Activated CD8-positive, alpha-beta memory T cell treated with anti-CD3 and anti-CD28 coated beads, Interleukin-2, amount 50 U/mL, for 24 hours (primary cell): ENCODE data around the gene RBM39.

Source experiments
- DNase-seq: peaks from one replicate; pipeline ENCODE4 v3.0.0-alpha.2; 2020; ENCODE audit errors: extremely low read depth

RBM39 gene

DNA sequence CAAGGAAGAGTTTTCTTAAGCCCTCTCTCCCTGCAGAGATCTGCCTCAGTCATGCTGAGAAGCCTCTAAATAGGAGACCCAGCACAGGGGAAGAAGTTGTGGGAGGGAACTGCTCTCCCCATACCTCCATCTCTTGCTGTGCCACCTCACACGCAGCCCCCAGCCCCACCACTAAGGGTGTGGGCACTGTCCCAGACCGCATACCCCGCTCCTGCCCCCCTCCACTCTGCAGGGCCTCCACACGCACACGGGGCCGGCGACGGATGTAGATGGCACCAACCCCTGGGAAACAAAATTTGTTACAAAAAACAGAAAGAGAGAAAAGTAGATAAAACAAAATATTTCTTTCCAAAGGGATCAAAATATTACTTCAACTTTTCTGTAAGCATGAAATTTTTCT is 67.1 kb downstream of the RBM39 start:
- DNase-seq, result no peak

DNA sequence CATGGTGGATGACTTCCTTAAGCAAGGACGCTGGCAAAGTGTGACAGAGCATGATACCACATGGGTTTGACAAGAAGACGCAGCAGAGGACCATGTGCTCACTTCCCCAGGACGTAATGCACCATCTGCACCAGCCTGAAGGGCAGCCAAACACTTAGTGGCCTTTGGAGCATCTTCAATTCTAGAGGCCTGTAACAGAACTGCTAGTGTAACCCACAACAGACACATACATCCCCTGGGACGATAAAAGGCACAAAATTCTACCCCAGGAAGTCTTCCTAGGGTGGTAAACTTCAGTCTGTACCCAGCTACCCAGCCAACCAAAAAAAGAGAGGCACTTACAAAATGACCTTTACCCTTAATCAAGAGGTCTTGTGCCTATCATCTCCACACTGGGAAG is 68.2 kb downstream of the RBM39 start:
- DNase-seq, result no peak

DNA sequence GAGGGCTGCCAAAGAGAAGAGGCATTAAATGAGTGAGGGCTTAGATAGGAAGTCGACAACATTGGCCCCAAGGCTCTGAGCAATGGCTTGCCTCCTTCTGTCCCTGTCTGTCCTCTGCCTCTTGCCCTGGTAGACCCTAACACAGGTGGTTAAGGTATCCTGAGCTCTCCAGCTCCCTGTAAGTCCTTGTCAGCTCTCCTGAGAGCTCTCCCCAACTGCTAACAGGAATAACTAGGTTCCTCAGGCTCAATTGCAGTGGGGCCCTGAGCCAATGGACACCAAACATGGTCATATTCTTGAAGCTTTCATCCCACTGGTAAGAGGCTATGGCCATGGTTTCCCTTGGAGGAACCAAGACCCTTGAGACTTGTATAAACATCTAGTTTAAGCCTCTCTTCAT is 72.4 kb downstream of the RBM39 start:
- no peak for DNase-seq

DNA sequence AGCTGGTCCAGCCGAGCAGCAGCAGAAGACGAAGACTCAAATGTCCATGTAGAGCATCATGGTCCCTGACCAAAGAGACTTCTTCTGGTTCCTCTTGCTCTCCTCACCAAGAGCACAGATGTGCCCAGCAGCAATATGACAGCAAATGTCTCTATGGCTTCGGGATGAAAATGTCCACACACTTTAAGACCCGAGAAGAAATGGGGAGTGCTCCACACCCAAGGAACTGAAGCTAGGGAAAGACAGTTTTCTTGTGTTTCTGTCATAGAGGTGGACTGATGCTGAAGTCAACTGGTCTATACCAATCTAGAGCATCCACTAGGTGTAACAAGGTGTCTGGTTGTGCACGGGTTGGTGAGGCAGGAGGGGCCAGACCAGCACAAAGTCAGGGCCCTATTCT is 72.8 kb downstream of the RBM39 start:
- DNase-seq, result no peak

DNA sequence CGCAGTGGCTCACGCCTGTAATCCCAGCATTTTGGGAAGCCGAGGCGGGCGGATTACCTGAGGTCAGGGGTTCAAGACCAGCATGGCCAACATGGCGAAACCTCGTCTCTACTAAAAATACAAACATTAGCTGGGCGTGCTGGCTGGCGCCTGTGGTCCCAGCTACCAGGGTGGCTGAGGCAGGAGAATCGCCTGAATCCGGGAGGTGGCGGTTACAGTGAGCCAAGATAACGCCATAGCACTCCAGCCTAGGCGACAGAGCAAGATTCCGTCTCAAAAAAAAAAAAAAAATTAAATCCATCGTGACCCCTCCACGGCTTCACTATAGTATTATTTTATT is 76.1 kb downstream of the RBM39 start:
- DNase-seq, result no peak

DNA sequence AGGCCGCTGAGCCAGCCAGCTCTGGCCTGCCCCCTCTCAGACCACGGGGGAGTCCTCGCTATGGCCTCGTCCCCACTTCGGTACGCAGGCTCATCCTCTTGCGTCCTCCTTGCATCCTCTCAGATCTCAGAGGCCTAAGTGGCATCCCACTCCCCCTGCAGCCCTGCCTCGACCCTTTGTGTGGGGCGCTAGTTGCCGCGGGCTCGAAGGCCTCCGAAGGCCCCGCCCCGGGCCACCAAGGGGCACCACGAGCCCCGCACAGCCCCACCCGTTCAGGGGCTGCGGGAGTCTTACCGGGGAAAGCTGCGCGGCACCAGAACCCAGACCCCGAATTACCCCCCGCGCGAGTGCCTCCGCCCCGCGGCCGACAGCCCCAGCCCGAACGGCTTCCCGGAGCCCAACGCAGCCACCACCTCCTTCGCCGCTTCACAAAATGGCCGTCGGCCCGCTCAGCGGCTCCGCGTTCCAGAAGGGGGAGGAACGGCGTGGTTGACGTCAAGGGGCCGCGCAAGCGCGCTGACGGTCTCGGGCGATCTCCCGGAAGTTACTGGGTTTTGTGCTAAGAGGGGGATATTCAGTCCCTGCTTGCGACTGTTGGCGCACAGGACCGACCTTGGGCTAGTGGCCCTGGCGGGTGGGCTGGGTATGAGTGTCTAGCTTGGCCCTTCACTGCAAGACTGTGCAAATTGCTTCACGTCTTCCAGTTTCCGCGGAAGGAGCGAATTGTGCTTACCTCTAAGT is 77.4 kb downstream of the RBM39 start, which contains the start of the genes CPNE1 and RBM12:
CPNE1 (minus strand) TSS at position 435 of the 741 bp plus-strand sequence. CDS start 31,977 bp downstream, outside the sequence.
RBM12 (minus strand) TSS at position 435 of the 741 bp plus-strand sequence. CDS start 9,578 bp downstream, outside the sequence.
- DNase-seq, result peak; percentile 82

DNA sequence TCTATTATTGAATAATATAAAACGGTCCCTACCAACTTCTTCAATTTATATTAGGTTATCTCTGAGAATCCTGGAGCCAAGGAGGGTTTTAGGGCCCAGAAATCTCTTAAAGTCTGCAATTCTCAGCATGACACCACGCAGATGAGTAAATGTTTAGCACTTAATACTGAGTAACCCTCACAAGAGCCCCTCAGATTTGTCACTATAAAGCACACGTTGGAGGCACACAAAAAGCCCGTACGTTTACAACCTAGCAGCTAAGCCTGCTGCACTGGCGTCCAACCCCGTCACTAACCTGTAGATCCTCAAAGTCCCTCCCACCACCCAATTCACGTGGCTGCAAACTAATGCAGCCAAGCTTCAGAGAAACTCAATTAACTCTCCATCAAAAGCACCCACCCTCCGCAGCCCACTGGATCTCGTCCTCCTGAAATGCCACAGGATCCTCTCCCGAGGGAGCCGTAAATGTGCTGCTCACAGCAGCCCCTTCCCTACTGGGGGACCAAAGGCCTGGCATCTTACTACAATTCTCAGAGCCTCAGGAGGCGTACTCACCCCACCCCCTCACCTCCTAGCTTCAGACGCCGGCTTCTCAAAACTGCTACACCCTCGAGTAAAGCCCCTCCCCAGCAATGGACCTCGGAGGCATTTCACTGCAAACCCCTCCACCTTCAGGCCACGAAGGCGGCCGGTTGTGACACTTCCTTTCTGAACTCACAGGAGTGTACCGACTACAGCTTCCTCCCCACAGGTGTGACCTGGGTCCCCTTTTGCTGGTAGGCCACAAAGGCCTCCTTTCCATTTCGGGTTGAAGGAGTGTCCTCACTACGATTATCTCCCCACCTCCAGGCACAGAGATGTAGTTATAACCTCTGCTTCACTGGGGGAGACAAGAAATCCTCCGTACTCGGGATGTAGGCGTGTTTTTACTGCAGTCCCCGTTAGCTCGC is 78.3 kb downstream of the RBM39 start:
- DNase-seq, result peak; percentile 15

DNA sequence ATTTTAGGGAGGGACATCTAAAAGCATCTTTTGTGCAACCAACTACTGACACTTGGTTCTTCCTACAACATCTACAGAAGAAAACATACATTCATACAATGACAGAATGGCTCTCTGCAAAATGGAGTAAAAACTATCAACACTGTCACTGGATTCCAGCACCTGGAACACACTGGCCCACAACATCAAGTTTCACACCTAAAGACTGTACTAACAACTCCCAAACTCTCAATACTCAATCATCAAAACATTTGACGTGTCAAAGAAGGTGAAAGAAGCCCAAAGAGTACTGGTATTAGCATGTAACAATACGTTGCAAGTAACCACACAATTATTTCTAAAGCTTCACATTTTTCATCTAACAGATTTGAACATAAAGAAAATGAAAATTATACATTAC is 79.5 kb downstream of the RBM39 start:
- no peak for DNase-seq

DNA sequence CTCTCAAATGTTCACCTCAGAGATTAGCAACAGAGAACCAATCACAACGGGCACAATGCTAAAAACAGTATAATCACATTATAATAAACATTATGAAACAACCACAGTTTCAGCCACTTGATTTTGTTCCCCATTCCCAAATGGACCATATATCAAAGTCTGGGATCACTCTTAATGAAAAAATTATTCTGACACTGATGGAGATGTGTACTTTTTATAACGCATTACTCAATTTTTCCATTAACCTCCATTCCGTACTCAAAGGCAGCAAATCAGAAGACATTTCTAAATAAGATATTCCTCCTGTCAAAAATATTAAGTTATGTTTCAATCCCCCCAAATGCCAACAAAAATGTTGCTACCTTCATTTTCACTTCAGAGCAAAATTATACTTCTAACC is 80.2 kb downstream of the RBM39 start:
- no peak for DNase-seq

DNA sequence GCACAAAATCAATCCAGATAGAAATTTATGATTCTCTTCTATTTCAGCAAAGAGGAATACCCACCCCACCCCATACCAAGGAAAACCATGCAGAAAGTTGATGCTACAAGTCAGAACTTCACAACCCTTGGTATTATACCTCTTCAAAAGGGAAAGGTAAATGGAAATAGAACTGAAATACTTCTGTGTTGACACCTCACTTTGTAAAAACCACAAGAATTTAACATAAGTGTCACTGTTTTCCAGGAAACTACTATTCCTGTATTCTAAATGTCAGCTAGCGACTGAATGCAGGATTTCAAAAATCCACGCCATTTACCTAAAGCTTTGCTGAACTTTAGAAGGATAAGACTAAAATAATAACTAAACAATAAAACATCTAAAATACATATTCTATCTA is 81.0 kb downstream of the RBM39 start:
- DNase-seq, result no peak

DNA sequence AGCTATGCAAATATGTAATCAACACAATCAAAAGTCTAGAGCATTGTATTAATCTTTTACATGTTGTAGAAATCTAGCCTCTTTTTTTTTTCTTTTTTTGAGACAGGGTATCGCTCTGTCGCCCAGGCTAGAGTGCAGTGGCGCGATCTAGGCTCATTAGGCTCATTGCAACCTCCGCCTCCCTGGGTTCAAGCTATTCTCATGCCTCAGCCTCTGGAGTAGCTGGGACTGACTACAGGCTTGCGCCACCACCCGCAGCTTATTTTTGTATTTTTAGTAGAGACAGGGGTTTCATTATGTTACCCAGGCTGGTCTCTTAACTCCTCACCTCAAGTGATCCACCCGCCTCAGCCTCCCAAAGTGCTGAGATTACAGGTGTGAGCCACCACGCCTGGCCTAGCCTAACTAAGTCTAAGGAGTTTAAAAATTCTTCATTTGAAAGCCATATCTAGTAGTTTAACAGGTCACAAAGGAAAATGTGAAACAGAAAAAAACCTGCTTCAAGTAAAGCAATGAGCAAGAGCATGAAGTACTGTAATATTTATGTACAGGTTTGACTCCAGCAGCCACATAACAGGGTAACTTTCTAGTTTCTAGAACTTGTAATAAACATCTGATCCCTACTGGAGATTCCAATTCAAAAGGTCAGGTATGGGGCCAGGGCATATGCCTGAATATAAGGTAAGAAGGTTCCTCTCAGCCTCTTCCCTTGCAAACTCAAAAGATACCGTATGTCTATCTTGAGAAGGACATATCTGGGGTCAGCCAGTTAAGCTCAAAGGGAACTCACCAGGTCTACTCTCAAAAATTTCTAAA is 81.7 kb downstream of the RBM39 start:
- DNase-seq, result no peak

DNA sequence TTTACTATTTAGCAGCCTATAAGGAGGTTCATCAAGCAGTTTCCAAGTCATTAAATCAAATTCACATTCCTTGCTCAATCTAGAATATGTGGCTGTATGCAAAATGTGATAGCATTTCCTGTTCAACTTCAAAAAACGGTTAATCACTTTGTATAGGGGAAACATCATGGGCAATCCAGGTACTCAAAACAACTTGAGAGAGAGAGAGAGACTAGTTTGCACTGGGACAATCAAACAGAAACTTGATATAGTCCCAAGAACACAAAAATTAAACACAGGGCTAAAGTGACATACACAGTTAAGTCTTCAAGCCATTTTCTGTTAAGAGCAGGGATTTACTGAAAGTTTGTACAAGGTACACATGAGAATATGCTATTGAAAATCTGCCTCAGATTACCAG is 84.8 kb downstream of the RBM39 start:
- no peak for DNase-seq

DNA sequence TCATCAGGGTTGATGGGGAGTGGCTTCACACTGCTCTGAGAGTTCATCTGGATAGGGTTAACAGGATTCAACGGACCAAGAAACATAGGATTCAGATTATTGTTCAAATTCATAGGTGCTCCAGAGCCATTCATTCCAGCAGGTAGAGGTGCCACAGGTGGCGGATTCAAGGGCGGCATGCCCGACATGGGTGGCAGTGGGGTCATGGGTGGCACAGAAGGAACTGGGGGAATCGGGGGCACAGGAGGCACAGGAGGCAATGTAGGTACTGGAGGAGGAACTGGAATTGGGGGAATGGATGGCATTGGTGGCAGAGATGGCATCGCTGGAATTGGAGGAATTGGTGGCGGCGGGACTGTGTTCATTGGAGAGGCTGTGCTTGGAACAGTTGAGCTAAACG is 87.6 kb downstream of the RBM39 start:
- DNase-seq, result no peak

DNA sequence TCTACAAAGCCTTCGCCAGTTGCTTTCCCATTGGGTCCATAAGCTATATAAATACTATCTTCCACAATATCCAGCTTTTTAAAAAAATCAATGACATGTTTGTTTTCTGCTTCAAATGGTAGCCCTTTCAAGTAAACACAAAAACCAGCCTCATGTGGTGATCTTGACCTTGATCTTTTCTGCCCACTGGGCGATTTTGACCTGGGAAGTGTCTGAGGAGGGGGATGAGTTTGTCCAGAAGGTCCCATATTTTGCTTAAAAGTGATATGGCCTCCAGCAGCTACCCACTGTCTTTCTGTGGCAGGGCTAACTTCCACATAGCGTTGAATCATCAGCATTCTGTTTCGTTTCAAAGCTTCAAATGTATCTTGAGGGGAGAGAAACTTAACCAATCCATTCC is 88.2 kb downstream of the RBM39 start:
- DNase-seq, result no peak
